ENCODE measurements around the gene ATE1. TPM values are rescaled to one million over a fixed set of nuclear protein-coding genes. Genes with fewer than 3 reads are reported as not detected.

Gene ATE1
- polyA plus RNA-seq, 1 donor, result 22.3 TPM

- DNase-seq, result no peak
Measured at GRCh38 chr10:121692626-121693025, 235.2 kb downstream of the ATE1 start.

- no peak for DNase-seq
Measured at GRCh38 chr10:121690970-121691369, 236.9 kb downstream of the ATE1 start.

Other genes with a start within 250 kb of the ATE1 start
- 40.0 TPM for gene NSMCE4A, start 47.2 kb upstream of the ATE1 start, polyA plus RNA-seq (ENCODE audit: insufficient read length)
- 136 TPM for gene TACC2, start 61.1 kb upstream of the ATE1 start, polyA plus RNA-seq (ENCODE audit: insufficient read length)

All from hindlimb muscle (tissue), 1 donor.